HG03103 (cell line): ENCODE results near the gene PLSCR5.

Experiments used
- ATAC-seq: cut with Tn5 transposase; IDR thresholded peaks from one replicate; pipeline ENCODE4 v1.9.1; 2021; ENCODE audit warnings: low read depth; ENCODE audit not compliant: unreplicated experiment

PLSCR5 gene

DNA sequence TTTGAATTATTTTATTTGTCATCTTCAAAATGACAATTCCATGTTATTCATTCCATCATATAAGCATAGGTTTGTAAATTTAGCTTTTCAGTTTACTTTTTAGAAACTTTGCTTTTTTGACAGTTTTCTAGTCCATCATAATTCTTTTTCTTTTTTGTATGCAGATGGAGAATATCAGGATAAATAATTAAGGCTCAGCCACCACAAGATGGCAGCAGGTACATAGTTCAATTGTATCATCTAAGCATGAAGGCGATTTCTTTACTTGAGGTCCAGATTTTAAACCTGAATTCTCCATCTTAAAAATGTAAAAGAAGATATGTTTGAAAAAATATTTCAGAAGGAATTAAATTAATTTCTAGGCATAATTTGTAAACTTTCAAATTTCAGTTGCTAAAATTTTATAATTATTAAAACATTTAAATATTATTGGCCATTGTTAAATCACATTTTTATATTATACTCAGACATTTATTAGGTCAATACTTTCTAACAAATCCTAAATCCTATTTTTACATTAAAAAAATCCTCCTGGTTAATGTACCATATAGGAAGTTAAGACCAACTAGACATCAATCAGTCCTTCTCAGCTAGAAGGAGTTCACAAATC is 15.1 kb downstream of the PLSCR5 start:
- ATAC-seq = no peak

DNA sequence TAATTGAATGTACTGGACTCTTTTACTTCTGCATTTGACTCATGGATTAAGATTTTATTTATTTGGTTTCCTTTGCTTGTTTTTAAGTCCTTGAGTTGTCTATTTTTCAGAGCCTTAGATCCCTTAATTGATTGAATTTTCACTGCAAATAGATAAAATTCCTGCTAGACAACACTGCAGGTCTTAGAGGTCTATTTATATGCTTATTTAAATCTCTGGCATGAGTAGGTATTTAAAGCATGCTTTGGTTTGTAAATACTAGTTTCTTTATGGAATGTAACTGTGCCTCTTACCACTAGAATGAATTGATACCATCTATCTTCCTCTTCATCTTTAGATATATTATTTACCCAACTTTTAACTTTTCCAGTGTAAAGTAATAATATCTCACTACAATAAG is 20.0 kb downstream of the PLSCR5 start:
- no peak for ATAC-seq

DNA sequence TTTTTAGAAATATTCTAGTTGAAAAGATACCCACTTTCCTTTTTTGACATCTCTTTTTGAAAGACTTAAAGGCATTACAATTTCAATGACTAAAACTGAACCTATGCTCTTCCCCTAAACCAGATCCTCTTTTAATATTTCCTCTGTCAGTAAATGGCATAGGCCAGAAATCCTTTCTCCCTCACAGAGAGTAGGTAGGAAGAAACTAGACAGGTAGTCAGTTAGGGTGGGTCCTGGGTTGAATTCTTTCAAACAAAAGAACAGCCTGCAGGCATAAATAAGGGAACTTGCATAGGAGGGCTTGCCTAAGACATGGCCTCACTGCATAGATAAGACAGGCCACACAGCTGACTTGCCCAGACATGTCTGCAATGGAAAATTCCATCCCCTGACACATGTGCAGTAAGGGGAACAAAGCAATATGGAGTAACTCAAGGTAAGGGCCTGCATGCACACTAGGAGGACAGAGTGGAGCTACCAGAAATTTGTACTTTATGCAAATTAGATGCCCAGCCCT is 23.1 kb downstream of the PLSCR5 start:
- no peak for ATAC-seq

DNA sequence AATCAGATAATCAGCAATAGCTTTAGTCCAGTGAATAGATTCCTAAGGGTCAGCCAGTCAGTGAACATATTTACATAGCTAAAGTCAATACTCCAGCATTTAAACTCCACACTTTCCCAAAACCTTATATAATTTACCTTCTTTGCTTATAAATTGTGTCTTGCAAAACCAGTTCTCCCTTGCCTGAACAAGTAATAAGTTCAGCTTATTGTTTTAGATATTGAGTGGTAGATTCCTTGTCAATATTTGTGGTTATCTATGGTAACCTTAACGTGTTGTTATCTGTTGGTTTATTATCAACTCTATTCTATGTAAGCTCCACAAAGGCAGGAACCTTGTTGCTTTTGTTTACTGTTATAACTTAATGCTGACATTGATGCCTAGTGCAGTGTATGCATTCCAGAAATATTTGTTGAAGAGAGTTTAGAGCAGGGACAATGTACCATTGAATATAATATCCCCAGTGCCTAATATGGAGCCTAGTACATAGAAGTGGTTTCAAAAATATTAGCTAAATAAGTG is 24.0 kb downstream of the PLSCR5 start:
- no peak for ATAC-seq

DNA sequence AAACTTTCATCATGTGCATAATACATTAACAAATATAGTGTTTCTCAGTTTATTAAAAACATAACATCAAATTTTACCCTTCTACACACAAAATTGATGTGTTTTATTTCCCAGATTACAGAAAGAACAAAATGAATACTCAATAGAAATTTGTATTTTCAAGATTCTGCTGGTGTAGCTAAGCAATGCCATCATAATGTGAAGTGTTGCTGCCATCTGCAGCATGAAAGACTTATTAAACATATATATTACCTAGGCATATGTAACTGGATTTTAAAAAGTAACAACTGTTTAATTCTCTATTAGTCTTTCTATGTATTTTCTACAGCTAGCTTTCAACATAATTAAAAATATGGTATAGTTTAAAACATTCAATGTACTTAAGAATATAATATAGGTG is 27.5 kb downstream of the PLSCR5 start:
- ATAC-seq = no peak

DNA sequence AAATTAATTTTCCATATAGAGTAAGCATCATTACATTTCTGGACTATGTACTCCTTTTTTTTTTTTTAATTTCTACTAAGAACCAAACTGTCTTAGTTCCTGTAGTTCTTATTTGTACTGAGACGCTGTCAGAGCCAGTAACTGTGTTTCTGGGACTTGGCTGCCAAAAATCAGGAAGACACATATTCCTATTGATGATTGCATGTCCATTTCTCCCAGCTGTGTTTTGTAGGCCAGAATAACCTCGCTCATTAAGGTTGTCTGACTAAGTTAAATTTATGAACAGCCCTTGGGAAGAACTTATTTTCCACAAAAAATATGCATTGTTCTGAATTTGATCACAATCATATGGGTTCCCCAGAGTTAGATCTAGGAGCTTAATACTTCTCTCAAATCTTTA is 29.5 kb downstream of the PLSCR5 start:
- no peak for ATAC-seq

DNA sequence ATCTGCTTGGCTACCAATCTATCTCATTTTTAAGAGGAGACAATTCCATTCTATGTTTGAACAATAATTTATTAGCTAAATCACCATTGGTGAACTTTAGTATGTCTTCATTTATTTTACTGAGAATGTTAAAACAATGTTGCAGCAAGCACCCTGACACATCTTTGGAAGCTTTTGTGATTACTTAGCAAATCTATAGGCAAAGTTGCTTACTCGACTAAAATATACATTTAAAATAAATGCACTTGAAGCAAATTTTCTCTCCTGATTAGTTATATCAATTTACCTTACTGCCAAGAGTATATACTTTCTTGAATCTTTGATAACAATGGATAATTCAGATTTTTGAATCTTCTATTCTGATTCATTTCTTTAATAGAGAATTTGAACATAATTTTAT is 31.0 kb downstream of the PLSCR5 start:
- no peak for ATAC-seq

DNA sequence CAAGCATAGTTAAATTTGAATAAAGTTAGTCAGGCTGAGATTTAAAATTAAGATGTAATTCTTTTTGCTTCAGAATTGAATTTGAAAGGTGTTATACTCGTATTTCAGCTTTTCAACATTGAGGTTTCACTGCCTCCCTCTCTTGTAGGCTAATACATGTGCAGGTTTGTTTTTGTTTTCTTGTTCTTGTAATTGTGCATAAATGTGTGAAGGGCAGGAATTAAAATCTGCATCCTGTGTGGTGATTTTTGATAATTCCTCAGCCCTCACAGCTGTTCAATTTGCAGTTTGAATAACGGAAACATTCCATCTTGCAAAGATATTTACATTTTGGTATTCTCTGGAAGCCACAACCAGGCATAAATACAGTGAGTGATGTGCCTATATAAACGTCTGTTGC is 35.8 kb downstream of the PLSCR5 start:
- no peak for ATAC-seq

DNA sequence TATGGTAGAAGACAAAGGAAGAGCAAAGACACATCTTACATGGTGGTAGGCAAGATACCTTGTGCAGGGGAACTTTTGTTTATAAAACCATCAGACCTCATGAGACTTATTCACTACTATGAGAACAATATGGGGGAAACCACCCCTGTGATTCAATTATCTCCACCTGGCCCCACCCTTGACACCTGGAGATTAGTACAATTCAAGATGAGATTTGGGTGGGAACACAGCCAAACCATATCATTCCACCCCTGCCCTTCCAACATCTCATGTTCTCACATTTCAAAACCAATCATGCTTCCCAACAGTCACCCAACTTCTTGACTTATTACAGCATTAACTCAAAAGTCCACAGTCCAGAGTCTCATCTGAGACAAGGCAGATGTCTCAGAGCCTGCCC is 39.0 kb downstream of the PLSCR5 start:
- ATAC-seq = no peak

DNA sequence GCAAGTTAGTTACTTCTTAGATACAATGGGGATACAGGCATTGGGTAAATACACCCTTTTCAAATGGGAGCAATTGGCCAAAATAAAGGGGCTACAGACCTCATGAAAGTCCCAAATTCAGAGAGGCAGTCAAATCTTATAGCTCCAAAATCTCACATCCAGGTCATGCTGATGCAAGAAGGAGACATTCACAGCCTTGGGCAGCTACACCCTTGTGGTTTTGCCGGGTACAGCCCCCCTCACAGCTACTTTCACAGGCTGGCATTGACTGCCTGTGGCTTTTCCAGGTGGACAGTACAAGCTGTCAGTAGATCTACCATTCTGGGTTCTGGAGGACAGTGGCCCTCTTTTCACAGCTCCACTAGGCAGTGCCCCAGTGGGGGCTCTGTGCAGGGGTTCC is 43.3 kb downstream of the PLSCR5 start:
- no peak for ATAC-seq

DNA sequence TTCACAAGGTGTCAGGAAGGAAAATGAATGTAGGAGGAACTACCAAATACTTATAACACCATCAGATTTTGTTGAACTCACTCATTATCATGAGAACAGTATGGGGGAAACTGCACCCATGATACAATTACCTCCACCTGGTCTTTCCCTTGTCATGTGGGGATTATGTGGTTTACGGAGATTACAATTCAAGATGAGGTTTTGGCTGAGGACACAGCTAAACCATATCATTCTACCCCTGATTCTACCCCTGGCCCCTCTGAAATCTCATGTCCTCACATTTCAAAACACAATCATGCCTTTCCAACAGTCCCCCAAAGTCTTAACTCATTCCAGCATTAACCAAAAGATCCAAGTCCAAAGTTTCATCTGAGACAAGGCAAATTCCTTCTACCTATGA is 43.7 kb downstream of the PLSCR5 start:
- no peak for ATAC-seq

DNA sequence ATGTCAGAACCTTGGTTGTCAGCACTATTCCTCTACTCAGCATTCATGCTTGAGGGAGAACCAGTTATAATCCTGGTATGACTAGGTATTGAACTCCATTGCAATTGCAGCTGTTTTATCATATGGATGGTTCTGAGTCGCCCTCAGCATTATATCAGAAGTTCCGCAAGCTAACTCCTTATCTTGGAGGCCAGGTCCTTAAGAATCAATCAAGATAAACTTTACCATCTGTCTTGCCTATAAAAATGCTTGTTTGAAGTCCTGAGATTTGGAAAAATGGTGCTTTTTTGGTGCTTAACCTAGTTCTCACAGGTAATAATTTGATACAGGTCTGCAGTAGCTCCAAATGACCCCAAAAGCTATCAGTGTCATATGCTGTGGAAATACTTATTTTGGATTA is 44.5 kb downstream of the PLSCR5 start:
- ATAC-seq = no peak

DNA sequence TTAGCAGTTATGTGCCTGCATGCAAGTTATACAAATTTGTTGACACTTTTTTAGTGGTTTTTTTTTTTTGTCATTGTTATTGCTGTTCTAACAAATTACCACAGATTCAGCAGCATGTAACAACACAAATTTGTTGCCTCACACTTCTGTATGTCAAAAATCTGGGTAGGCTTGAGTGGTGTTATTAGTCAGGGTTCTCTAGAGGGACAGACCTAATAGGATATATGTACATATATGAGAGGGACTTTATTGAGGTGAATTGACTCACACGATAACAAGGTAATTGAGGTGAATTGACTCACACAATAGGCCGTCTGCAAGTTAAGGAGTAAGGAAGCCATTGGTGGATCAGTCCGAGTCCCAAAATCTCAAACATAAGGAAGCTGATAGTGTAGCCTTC is 45.8 kb downstream of the PLSCR5 start:
- no peak for ATAC-seq

DNA sequence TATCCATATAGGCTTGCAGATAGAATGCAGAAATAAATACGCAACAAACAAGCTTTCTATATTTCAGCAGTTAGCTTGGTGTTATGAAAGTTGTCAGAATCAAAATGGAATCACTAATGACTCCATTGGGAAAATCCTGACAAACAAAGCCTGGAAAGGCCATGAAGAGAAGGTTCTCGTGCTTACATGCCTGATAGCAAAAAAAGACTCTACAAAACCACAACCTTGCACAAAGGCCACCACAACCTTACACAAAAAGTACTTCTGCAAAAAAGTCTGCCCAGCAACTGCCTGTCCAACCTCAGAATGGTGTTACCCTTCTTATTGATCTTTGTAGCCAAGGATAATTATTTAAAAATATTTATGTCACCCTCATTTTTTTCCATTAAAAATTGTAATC is 46.4 kb downstream of the PLSCR5 start:
- no peak for ATAC-seq

DNA sequence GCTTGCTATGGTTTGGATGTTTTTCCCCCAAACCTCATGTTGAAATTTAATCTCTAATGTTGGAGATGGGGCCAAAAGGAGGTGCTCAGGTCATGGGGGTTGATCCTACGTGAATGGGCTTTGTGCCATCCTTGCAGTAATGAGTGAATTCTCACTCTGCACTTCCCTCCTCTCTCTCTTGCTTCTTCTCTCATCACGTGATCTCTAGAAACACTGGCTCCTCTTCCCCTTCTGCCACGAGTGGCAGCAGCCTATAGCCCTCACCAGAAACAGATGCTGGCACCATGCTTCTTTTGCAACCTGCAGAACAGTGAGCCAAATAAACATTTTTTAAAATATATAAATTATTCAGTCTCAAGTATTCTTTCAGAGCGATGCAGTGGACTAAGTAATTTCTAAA is 47.4 kb downstream of the PLSCR5 start:
- no peak for ATAC-seq

DNA sequence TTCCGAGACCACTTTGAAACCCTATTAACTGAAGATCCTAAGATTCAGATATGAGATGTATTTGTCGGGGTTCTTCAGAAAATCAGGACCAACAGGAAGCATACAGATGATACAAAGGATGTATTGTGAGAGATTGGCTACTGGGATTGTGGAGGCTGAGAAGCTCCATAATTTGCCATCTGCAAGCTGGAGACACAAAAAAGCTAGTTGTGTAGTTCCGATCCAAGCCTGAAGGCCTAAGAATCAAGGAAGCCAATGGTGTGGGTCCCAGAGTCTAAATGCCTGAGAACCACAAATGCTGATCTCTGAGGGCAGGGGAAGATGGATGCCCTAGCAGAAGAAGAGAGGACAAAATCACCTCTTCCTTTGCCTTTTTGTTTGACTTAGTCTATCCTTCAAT is 49.8 kb downstream of the PLSCR5 start:
- ATAC-seq = no peak

DNA sequence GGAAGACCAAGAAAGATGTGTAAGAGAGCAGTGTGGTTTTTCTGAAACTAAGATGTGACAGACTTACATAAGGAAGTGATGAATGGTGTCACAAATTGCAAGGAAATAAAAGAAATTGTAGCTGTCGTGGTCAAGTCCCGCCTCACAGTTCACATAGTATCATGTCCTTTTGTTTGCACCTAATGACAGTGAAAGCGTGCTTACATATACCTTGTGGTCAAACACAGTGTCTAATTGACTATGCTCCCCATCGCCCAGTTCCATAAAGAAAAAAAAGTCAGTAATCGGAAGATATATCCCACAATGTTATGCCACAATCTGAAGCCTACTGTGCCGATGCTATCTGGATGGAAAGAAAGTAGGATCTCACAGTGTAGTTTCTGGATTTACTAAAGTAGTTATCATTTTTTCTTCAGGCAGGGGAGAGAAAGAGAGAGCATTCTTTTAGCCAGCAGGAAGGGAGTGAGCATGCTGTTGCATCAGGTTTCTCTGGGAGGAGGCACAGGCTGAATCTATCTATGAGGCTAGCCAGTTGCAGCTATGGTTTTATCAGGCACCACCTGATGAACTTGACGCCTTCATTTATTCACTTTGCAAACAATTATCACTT is 50.9 kb downstream of the PLSCR5 start:
- no peak for ATAC-seq

DNA sequence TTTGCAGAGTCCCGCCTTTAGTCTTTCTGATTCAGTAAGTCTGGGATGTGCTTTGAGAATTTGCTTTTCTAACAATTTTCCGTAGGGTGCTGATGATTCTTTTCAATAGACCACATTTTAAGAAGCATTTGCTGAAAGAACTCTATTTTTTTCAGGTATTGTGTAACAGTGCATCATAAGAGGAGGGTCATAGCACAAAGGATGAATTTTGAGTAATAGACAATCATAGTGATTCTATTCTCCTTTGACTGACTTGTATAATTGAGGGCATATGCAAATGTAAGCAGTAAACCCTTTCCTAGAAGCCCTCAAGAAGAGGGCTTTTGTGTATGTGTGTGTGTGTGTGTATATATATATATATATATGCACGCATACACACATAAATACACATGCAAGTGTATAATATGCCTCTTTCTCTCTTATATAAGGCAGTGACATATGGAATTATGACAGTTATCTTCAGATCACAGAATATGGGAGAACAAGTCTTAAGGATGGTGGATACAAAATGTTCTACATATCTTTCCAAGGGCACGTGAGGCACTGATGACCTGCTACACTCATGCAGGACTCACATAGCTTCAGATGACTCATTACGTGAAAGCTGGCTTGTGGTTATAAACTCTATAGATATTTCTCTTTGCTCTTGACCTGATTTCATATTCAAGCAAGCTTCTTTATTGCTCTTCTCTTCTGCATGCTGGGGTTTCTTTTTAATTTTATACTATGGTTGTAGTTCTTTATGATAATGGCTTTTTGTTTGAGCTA is 54.2 kb downstream of the PLSCR5 start:
- ATAC-seq = peak; percentile 91

DNA sequence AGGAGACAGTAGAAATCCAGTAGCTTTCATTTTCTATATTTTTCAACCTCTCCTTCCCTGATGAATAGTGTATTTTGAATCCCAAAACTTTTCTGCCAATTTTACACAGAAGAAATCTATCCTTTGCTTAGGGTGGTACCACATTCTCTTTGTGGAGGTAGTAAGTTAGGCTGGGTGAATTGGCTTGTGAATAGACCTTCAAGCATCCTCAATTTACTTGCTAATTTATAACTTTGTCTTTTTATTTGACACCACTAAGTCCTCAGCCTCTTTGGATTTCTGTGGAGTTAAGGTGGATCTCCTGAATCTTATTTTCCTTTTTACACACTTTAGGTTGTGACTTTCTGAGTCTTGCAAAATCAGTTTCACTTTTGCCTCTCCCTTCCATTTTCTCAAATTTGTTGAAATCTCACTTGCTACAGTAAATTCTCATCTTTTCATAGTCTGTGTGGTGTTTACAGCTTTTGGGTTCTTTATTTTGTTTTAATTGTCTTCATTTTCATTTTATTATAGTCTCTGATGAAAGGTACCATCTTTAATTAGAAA is 55.0 kb downstream of the PLSCR5 start:
- no peak for ATAC-seq

DNA sequence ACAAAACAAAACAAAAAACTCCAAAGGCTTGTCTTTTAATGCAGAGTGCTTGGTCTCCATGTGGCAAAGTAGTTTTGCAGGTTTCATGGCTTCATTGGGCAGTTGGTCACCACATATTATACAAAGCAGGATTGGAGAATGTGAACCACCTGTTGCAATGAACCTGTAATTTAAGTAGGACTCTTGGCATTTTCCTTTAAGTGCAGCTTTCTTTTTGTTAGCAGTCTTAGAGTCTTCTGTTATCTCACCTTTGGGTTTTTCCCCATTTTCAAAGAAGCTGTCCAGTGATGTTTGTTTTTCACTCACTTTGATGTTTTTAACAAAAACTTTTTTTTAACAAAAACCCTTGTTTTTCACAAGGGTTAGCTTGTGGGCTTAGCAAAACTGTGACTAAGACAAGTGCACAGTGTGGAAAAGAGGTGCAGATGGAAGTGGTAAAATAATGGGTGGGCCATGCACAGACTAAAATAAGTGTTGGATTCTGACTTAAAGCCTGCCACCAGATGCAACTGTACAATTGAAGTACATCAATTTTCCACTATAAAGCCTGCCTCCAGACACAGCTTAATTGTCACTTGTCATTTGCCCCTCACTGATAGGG is 57.8 kb downstream of the PLSCR5 start:
- ATAC-seq = no peak

DNA sequence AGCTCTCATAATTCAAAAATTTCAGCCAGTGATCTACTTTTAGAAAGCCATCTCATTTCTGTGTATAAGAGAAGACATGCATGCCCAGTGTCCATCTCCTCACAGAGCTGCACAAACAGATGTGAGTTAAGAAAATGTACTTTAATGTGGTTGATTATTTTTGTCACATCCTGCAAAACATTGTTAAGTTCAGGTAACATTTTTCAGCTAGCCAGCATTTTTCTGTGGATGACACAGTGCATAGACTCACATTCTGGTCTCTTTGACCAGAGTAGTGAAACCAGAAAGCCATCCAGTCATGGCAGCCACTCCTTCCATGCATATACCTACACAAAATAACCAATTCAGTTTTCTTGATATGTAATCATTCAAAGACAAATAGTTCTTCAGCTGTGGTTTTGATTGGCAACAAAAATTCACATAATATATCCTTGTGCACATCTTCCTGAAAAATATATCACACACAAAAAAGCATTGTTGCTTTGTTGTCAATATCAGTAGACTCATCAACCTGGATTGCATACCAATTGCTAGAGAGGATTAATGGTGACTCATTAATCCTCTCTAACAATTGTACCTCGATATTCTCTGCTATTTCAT is 58.7 kb downstream of the PLSCR5 start:
- no peak for ATAC-seq
